ENCODE measurements around the gene SLC41A2. TPM values are rescaled to one million over a fixed set of nuclear protein-coding genes. Genes with fewer than 3 reads are reported as not detected.

The SLC41A2 gene, protein sequence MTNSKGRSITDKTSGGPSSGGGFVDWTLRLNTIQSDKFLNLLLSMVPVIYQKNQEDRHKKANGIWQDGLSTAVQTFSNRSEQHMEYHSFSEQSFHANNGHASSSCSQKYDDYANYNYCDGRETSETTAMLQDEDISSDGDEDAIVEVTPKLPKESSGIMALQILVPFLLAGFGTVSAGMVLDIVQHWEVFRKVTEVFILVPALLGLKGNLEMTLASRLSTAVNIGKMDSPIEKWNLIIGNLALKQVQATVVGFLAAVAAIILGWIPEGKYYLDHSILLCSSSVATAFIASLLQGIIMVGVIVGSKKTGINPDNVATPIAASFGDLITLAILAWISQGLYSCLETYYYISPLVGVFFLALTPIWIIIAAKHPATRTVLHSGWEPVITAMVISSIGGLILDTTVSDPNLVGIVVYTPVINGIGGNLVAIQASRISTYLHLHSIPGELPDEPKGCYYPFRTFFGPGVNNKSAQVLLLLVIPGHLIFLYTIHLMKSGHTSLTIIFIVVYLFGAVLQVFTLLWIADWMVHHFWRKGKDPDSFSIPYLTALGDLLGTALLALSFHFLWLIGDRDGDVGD
- total RNA-seq: 10 to 100 TPM; 16.0 to 67.0 (median 23.4) TPM

- Histone ChIP-seq H3K27me3 (no peaks in the 10 kb centered on the region), H3K27ac (peak within 1 kb of the TSS; percentile 77 to 88 (median 84)), H3K4me3 (peak within 1 kb of the TSS; percentile 77 to 91 (median 84)), H3K9me3 (no peaks in the 10 kb centered on the region), H3K36me3 (no peaks in the 10 kb centered on the region), H3K4me1 (peaks cover 12 to 31% (median 20%) of the 10 kb centered on the region in 4 donors)
- TF ChIP-seq POLR2AphosphoS5 (IDR thresholded peaks at IDR 0.05) (peak; percentile 32 to 52), EP300 (IDR thresholded peaks at IDR 0.05) (no peak), POLR2A (IDR thresholded peaks at IDR 0.05) (peak in 2 of 4 donors; percentile 32 to 80)
- TF ChIP-seq, protein P1, sequence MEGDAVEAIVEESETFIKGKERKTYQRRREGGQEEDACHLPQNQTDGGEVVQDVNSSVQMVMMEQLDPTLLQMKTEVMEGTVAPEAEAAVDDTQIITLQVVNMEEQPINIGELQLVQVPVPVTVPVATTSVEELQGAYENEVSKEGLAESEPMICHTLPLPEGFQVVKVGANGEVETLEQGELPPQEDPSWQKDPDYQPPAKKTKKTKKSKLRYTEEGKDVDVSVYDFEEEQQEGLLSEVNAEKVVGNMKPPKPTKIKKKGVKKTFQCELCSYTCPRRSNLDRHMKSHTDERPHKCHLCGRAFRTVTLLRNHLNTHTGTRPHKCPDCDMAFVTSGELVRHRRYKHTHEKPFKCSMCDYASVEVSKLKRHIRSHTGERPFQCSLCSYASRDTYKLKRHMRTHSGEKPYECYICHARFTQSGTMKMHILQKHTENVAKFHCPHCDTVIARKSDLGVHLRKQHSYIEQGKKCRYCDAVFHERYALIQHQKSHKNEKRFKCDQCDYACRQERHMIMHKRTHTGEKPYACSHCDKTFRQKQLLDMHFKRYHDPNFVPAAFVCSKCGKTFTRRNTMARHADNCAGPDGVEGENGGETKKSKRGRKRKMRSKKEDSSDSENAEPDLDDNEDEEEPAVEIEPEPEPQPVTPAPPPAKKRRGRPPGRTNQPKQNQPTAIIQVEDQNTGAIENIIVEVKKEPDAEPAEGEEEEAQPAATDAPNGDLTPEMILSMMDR (IDR thresholded peaks at IDR 0.05): peak; percentile 47 to 81 (median 74)
- ATAC-seq (ENCODE audit: low FRiP score in 2 of 2) (peak; percentile 94 to 95), DNase-seq (peak; percentile 93 to 96)
- 1 to 5% methylated on average over 14 to 17 of the region's 83 CpGs for WGBS, 2 donors
These were observed at the start of gene SLC41A2 for GRCh38 chr12:104958001-104958804. SLC41A2 (minus strand) TSS chr12:104958290; CDS start chr12:104928527, 29,763 bp downstream.

DNA sequence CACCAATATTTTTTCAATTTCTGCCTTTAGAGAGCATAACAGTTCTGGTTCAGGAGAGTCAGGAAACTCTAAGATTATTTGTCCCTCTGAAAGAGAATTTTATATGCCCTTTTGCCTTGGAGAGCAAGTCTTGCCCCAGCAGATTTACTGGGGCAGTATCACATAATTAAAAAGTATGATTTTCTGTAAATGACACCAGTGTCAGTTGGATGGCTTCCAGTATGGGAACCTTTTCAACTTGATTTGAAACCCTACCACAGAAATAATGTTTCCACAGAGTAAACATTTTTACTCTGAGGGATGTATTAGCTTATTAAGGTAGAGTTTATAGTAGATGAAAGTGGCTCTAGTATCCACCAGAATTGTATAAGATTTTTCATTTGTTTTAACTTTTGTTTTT is 43.4 kb upstream of the SLC41A2 start:
- Histone ChIP-seq H3K4me1 (peaks cover 0 to 13% (median 9%) of the 10 kb centered on the region in 4 donors), H3K4me3 (no peak overlapping the region), H3K27ac (no peak overlapping the region), H3K9me3 (no peaks in the 10 kb centered on the region), H3K36me3 (peaks cover 0 to 57% (median 13%) of the 10 kb centered on the region in 4 donors), H3K27me3 (no peaks in the 10 kb centered on the region)
- ATAC-seq (ENCODE audit: low FRiP score in 2 of 2) (no peak), DNase-seq (no peak)
- TF ChIP-seq POLR2AphosphoS5 (IDR thresholded peaks at IDR 0.05): no peak
- TF ChIP-seq EP300 (IDR thresholded peaks at IDR 0.05): no peak
- no peak for TF ChIP-seq POLR2A (IDR thresholded peaks at IDR 0.05)
- TF ChIP-seq, protein P1 (IDR thresholded peaks at IDR 0.05): no peak

GRCh38 chr12:104999347-104999685 is 41.2 kb upstream of the SLC41A2 start:
- H3K27ac ChIP-seq: no peak overlapping the region
- peaks cover 0 to 13% (median 9%) of the 10 kb centered on the region in 4 donors for H3K4me1 ChIP-seq
- peaks cover 0 to 66% (median 21%) of the 10 kb centered on the region in 4 donors for H3K36me3 ChIP-seq
- H3K27me3 ChIP-seq: no peaks in the 10 kb centered on the region
- peak in 1 of 2 donors; percentile 63 for ATAC-seq (ENCODE audit: low FRiP score in 2 of 2)
- H3K9me3 ChIP-seq: no peaks in the 10 kb centered on the region
- no peak for DNase-seq
- H3K4me3 ChIP-seq: no peak overlapping the region
- whole genome bisulfite sequencing, 2 donors: 67 to 89% methylated on average over 3 to 7 of the region's 7 CpGs
- TF ChIP-seq POLR2AphosphoS5 (IDR thresholded peaks at IDR 0.05): no peak
- no peak for TF ChIP-seq POLR2A (IDR thresholded peaks at IDR 0.05)
- TF ChIP-seq, protein P1 (IDR thresholded peaks at IDR 0.05): no peak
- TF ChIP-seq EP300 (IDR thresholded peaks at IDR 0.05): no peak

GRCh38 chr12:104998423-104999346 is 40.6 kb upstream of the SLC41A2 start:
- no peak for TF ChIP-seq POLR2A (IDR thresholded peaks at IDR 0.05)
- TF ChIP-seq, protein P1 (IDR thresholded peaks at IDR 0.05): no peak
- TF ChIP-seq EP300 (IDR thresholded peaks at IDR 0.05): no peak
- no peak overlapping the region for H3K4me3 ChIP-seq
- H3K27me3 ChIP-seq: no peaks in the 10 kb centered on the region
- H3K36me3 ChIP-seq: peaks cover 0 to 72% (median 21%) of the 10 kb centered on the region in 4 donors
- WGBS, 2 donors: 72 to 75% methylated on average over 11 to 14 of the region's 15 CpGs
- ATAC-seq (ENCODE audit: low FRiP score in 2 of 2) (peak in 1 of 2 donors; percentile 57), DNase-seq (peak in 1 of 2 donors; percentile 54)
- peaks cover 0 to 13% (median 9%) of the 10 kb centered on the region in 4 donors for H3K4me1 ChIP-seq
- H3K9me3 ChIP-seq: no peaks in the 10 kb centered on the region
- no peak overlapping the region for H3K27ac ChIP-seq

Data from upper lobe of left lung (tissue), 6 donors.